ENCODE data around the gene HHIP.

- TF ChIP-seq CTCF (IDR thresholded peaks at IDR 0.05) (no peak), POLR2A (IDR thresholded peaks at IDR 0.05) (no peak), POLR2AphosphoS5 (IDR thresholded peaks at IDR 0.05; ENCODE audit: insufficient read depth in 1 of 2, low read depth in 1 of 2) (no peak)
These were observed 12.1 kb downstream of the HHIP start for GRCh38 chr4:144658015-144658567.
